Cortex of kidney (tissue), 1 donor: ENCODE measurements around the gene PODN.

Experiments
- DNase-seq: peaks from one replicate; lab custom pipeline; 2025; lab: John Stamatoyannopoulos, UW

PODN gene

GRCh38 chr1:53074313-53075154, 12.5 kb downstream of the PODN start:
- DNase-seq = no peak

DNA sequence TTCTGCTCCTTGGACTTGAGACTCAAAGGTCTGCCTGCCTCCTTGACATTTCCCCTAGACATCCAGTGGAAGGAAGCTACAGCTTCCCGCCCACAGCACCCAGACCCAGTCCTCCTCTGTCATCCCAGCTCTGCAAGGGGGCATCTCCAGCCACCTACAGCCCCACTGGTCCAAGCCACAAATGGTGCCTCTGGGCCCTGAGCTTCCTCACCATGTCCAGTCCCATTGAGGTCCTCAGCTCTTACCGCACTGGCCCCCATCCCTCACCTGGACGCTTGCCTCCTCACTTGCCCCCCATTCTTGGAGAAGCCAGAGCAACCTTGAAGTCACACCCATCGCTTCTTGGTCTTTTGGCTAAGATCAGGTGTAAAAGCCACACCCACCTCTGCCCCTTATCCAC, 13.2 kb downstream of the PODN start:
- DNase-seq = no peak

- DNase-seq = no peak
These were observed 13.7 kb downstream of the PODN start for GRCh38 chr1:53075761-53076163.

DNA sequence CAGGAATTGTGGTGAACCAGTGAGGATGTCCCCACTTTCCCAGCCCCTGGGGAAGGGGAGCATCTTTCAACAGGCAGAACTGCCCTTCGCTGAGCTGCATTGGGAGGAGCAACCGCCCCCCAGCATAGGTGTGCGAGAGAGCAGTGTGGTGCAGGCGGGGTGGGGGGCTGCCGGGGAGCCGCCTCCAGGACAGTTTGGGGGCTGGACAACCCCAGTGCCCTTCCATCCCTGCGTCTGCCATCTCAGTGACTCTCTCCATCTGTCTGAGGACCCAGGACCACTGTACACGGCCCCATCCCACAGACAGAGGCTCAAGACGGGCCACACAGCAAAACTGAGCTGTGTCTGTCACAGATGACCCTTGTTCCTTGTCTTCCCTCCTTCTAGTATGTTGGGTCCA, 14.2 kb downstream of the PODN start:
- DNase-seq = no peak

GRCh38 chr1:53076721-53077598, 14.9 kb downstream of the PODN start:
- no peak for DNase-seq

DNA sequence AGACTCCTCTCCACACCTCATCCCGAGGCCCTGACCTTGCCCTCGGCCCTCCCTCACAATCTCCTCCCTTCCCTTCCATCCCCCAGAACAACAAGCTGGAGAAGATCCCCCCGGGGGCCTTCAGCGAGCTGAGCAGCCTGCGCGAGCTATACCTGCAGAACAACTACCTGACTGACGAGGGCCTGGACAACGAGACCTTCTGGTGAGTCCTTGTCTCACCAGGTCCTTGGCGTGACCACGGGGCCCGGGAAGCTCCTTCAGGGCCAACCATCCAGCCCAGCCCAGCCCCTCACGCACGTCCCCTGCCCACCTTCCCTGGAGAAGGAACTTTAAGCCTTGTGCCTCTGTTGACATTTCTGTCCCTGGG, 15.6 kb downstream of the PODN start:
- no peak for DNase-seq

DNA sequence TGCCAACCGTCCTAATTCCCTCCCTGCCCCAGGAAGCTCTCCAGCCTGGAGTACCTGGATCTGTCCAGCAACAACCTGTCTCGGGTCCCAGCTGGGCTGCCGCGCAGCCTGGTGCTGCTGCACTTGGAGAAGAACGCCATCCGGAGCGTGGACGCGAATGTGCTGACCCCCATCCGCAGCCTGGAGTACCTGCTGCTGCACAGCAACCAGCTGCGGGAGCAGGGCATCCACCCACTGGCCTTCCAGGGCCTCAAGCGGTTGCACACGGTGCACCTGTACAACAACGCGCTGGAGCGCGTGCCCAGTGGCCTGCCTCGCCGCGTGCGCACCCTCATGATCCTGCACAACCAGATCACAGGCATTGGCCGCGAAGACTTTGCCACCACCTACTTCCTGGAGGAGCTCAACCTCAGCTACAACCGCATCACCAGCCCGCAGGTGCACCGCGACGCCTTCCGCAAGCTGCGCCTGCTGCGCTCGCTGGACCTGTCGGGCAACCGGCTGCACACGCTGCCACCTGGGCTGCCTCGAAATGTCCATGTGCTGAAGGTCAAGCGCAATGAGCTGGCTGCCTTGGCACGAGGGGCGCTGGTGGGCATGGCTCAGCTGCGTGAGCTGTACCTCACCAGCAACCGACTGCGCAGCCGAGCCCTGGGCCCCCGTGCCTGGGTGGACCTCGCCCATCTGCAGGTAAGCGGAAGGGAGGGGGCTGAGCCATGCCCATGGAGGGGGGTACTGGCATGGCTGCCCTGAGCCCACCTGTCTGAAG, 16.5 kb downstream of the PODN start:
- no peak for DNase-seq

DNA sequence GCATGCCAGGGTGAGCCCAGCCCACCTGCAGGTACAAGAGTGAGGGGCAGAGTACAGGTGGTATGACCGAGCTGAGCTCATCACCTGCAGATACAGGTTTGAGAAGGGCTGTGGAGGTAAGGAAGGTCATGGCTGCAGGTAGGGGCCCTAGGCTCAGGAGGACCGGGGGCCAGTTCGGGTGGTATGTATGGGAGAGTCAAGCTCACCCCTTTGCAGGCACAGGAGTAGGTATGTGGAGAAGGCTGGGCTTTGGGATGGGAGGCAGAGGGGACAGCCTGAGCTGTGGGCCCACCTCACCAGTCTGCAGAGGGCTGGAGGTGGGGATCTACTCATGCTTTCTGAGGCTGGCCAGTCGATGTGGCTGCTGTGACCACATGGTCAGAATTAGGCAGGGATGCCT, 17.2 kb downstream of the PODN start:
- DNase-seq = no peak

DNA sequence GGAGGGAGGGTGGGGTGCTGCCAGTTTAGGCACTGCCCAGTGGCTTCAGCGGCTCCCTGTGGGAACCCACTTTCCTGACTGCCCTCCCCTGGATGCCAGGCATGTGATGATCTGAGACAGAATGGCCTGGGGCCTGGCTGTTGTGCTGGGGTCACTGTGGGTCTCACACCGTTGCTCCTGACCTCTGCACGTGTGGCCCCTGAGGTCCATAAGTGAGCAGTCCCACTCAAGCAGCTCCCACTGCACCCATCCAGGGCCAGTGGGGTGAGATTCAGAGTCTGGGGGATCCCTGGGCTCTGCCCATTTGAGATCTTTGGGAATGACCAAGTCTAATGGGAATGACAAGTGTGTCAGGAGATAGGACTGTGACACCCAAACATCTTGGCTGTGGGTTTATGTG, 18.0 kb downstream of the PODN start:
- DNase-seq = no peak

GRCh38 chr1:53080769-53081168, 18.8 kb downstream of the PODN start:
- DNase-seq = no peak

DNA sequence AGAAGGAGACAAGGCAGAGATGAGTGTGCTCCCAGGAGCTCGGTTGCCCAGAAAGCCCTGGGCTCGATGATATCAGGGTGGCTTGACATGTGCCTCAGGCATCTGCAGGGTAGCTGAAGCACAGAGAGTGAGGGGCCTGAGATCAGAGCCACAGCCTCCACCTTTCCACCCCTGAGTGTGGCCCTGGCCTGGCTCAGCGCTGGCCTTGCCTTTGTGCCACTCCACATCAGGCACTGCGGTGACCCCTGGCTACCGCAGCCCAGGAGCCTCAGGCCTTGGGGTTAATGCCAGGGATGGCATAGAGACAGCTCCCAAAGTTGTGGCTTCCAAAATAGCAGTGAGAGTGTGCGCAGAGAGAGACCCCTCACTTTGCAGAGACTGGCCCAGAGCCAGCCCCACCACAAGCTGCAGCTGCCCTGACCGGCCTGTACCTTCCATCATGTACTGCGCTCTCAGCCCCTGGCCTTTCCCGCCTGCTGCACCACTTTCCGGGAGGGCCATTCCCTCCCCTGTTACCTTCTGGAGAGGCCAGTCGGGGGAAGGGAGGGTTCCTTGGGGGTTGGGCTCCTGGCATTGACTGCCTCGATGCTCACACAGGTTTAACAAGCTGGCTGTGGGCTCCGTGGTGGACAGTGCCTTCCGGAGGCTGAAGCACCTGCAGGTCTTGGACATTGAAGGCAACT, 19.5 kb downstream of the PODN start:
- no peak for DNase-seq

DNA sequence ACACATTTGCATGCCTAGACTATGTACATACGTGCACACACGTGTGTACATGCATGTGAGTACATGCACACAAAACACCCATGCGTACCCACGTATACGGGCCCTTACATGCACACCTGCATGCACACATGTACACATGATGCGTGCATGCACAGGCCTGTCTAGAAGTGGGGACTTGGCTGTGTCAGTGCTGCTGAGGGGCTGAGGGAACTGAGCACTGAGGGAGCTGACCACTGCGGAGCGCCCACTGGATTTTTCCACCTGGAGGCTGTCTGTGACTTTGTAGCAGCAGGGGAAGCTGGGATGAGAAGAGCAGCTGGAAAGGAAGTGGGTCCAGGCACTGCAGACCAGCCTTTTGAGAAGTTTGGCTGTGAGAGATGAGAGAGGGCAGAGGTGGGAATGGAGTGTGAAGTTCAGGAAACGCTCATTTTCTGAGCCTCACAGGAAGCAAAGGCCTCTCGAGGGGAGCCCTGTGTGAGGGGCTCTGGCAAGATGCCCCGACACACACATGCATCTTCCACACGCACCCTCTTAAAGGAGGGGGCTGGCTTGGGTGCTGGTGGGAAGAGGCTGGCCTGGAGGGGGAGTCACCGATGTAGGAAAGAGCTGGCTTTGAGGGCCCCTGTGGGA, 20.9 kb downstream of the PODN start:
- no peak for DNase-seq

- DNase-seq = no peak
These were observed 21.9 kb downstream of the PODN start for GRCh38 chr1:53083636-53084588.

GRCh38 chr1:53084589-53084971, 22.6 kb downstream of the PODN start:
- no peak for DNase-seq

DNA sequence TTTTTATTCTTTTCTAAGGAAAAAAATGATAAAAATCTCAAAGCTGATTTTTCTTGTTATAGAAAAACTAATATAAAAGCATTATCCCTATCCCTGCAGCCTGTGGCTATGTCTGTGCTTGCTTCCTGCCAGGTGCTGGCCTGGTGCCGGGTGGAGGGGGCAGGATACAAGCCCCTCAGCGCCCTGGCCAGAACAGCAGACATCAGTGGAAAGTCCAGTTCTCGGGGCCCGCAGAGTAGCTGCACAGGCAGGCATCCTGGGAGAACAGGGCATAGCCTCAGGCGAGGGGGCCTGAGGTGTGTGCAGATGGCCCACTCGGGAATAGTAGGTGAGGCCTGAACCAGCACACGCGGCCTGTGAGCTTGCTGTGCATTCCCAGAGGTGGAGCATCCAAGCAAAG, 23.4 kb downstream of the PODN start:
- DNase-seq = no peak

- no peak for DNase-seq
These were observed 24.6 kb downstream of the PODN start for GRCh38 chr1:53086491-53087070.

DNA sequence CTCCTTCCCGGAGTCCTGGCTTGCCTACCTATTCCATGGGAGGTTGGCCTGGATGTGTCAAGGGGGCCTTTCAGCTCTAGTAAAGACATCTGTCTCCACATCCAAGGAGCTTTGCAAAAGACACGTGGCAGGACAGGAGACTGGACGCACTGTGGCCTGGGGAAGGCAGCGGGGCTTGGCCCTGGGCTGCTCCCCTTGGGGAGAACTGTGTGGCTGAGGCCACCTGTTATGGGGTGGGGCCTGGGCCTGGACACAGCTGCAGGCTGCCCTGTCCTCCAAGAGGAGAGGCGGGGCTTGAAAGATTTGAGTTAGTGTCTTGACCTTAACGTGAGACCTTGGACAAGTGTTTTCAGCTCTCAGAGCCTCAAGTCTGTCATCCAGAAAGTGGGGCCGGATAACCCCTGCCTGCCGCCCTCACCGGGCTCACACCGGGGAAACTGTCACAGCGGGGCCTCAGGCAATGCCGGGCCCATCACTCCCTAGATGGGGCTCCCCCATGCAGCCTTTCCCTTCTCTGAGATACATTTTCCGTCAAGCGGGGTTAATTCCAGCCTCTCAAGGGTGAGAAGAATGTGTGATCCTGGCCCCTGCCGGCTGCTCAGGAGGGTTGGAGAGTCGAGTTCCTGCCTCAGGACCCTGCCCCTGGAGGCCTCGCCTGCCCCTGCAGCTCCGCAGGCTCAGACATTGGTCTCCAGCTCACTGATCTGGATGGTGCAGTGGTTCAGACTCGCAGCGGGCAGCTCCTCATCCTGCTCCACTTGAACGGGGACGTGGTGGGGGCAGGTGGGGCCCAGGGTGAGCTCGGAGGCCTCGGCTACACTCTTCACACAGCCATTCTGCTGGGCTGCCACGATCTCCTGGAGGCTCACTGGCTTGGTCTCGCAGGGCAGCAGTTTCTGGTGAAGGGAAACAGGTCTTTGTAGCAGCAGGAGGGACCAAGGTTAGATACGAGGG, 25.6 kb downstream of the PODN start:
- DNase-seq = no peak

GRCh38 chr1:53088616-53089300, 26.7 kb downstream of the PODN start:
- DNase-seq = no peak
